Measurements from ENCODE around the gene ARSI. TPM values are rescaled to one million over a fixed set of nuclear protein-coding genes. Genes with fewer than 3 reads are reported as not detected.
A peak's percentile ranks its signal among the peaks of the same experiment; 100 is the strongest.

Gene ARSI
- total and polyA plus RNA-seq, 5 donors from 2014 or later: not detected

- Mint-ChIP-seq H3K4me1 (no peaks in the 10 kb centered on the region), H3K4me3 (no peak overlapping the region), H3K27me3 (peaks cover 10% of the 10 kb centered on the region), H3K9me3 (peaks cover 0 to 2% (median 0%) of the 10 kb centered on the region in 7 donors), H3K27ac (no peak overlapping the region), H3K36me3 (no peaks in the 10 kb centered on the region)
- Histone ChIP-seq H3K9me3 (ENCODE audit: control insufficient read depth in 2 of 2, low read length in 2 of 2) (no peaks in the 10 kb centered on the region), H3K4me1 (ENCODE audit: control insufficient read depth, insufficient read depth, low read length, poor library complexity, severe bottlenecking) (no peaks in the 10 kb centered on the region), H3K27ac (ENCODE audit: insufficient read depth, low read length, poor library complexity, severe bottlenecking) (no peak overlapping the region), H3K36me3 (ENCODE audit: control insufficient read depth, insufficient read depth, low read length) (no peaks in the 10 kb centered on the region), H3K4me3 (ENCODE audit: low read depth, low read length) (no peak overlapping the region), H3K27me3 (ENCODE audit: control insufficient read depth, insufficient read depth, low read length) (no peaks in the 10 kb centered on the region)
- ATAC-seq (ENCODE audit: low read depth in 2 of 2): no peak
- DNase-seq: no peak
Measured at GRCh38 chr5:150263801-150264621, 38.7 kb downstream of the ARSI start.

- no peaks in the 10 kb centered on the region for H3K36me3 Mint-ChIP-seq
- H3K27me3 Mint-ChIP-seq: peaks cover 7% of the 10 kb centered on the region
- Histone ChIP-seq H3K36me3 (ENCODE audit: control insufficient read depth, insufficient read depth, low read length) (no peaks in the 10 kb centered on the region), H3K4me1 (ENCODE audit: control insufficient read depth, insufficient read depth, low read length, poor library complexity, severe bottlenecking) (no peaks in the 10 kb centered on the region), H3K9me3 (ENCODE audit: control insufficient read depth in 2 of 2, low read length in 2 of 2) (no peaks in the 10 kb centered on the region), H3K27me3 (ENCODE audit: control insufficient read depth, insufficient read depth, low read length) (no peaks in the 10 kb centered on the region), H3K27ac (ENCODE audit: insufficient read depth, low read length, poor library complexity, severe bottlenecking) (no peak overlapping the region), H3K4me3 (ENCODE audit: low read depth, low read length) (no peak overlapping the region)
- peaks cover 0 to 2% (median 0%) of the 10 kb centered on the region in 7 donors for H3K9me3 Mint-ChIP-seq
- no peaks in the 10 kb centered on the region for H3K4me1 Mint-ChIP-seq
- H3K27ac Mint-ChIP-seq: no peak overlapping the region
- no peak for DNase-seq
- ATAC-seq (ENCODE audit: low read depth in 2 of 2): no peak
- no peak overlapping the region for H3K4me3 Mint-ChIP-seq
Measured at GRCh38 chr5:150263375-150263775, 39.3 kb downstream of the ARSI start.

GRCh38 chr5:150262502-150262901 is 40.2 kb downstream of the ARSI start:
- H3K27ac Mint-ChIP-seq: no peak overlapping the region
- no peaks in the 10 kb centered on the region for H3K9me3 ChIP-seq (ENCODE audit: control insufficient read depth in 2 of 2, low read length in 2 of 2)
- H3K27ac ChIP-seq (ENCODE audit: insufficient read depth, low read length, poor library complexity, severe bottlenecking): no peak overlapping the region
- H3K27me3 Mint-ChIP-seq: peaks cover 4% of the 10 kb centered on the region
- H3K4me1 ChIP-seq (ENCODE audit: control insufficient read depth, insufficient read depth, low read length, poor library complexity, severe bottlenecking): no peaks in the 10 kb centered on the region
- ATAC-seq (ENCODE audit: low read depth in 2 of 2) (no peak), DNase-seq (no peak)
- no peaks in the 10 kb centered on the region for H3K27me3 ChIP-seq (ENCODE audit: control insufficient read depth, insufficient read depth, low read length)
- no peaks in the 10 kb centered on the region for H3K4me1 Mint-ChIP-seq
- no peaks in the 10 kb centered on the region for H3K36me3 Mint-ChIP-seq
- H3K4me3 Mint-ChIP-seq: no peak overlapping the region
- peaks cover 0 to 2% (median 0%) of the 10 kb centered on the region in 7 donors for H3K9me3 Mint-ChIP-seq
- no peaks in the 10 kb centered on the region for H3K36me3 ChIP-seq (ENCODE audit: control insufficient read depth, insufficient read depth, low read length)
- H3K4me3 ChIP-seq (ENCODE audit: low read depth, low read length): no peak overlapping the region

- no peaks in the 10 kb centered on the region for H3K27me3 ChIP-seq (ENCODE audit: control insufficient read depth, insufficient read depth, low read length)
- H3K36me3 ChIP-seq (ENCODE audit: control insufficient read depth, insufficient read depth, low read length): no peaks in the 10 kb centered on the region
- H3K4me3 ChIP-seq (ENCODE audit: low read depth, low read length): no peak overlapping the region
- no peaks in the 10 kb centered on the region for H3K9me3 ChIP-seq (ENCODE audit: control insufficient read depth in 2 of 2, low read length in 2 of 2)
- no peak overlapping the region for H3K4me3 Mint-ChIP-seq
- DNase-seq (no peak), ATAC-seq (ENCODE audit: low read depth in 2 of 2) (no peak)
- H3K27ac Mint-ChIP-seq: no peak overlapping the region
- H3K4me1 Mint-ChIP-seq: no peaks in the 10 kb centered on the region
- H3K9me3 Mint-ChIP-seq: peaks cover 0 to 2% (median 0%) of the 10 kb centered on the region in 7 donors
- no peaks in the 10 kb centered on the region for H3K36me3 Mint-ChIP-seq
- peaks cover 4% of the 10 kb centered on the region for H3K27me3 Mint-ChIP-seq
- no peaks in the 10 kb centered on the region for H3K4me1 ChIP-seq (ENCODE audit: control insufficient read depth, insufficient read depth, low read length, poor library complexity, severe bottlenecking)
- H3K27ac ChIP-seq (ENCODE audit: insufficient read depth, low read length, poor library complexity, severe bottlenecking): no peak overlapping the region
Measured at GRCh38 chr5:150261231-150261630, 41.5 kb downstream of the ARSI start.

- no peak overlapping the region for H3K27ac Mint-ChIP-seq
- peaks cover 4% of the 10 kb centered on the region for H3K27me3 Mint-ChIP-seq
Measured at GRCh38 chr5:150258130-150258529, 44.6 kb downstream of the ARSI start.

GRCh38 chr5:150257424-150257823 is 45.3 kb downstream of the ARSI start:
- no peak overlapping the region for H3K4me3 Mint-ChIP-seq
- no peaks in the 10 kb centered on the region for H3K27me3 ChIP-seq (ENCODE audit: control insufficient read depth, insufficient read depth, low read length)
- H3K4me3 ChIP-seq (ENCODE audit: low read depth, low read length): no peak overlapping the region
- DNase-seq: no peak
- H3K36me3 ChIP-seq (ENCODE audit: control insufficient read depth, insufficient read depth, low read length): no peaks in the 10 kb centered on the region
- no peaks in the 10 kb centered on the region for H3K4me1 ChIP-seq (ENCODE audit: control insufficient read depth, insufficient read depth, low read length, poor library complexity, severe bottlenecking)
- no peaks in the 10 kb centered on the region for H3K36me3 Mint-ChIP-seq
- peaks cover 4% of the 10 kb centered on the region for H3K27me3 Mint-ChIP-seq
- H3K27ac Mint-ChIP-seq: no peak overlapping the region
- H3K9me3 Mint-ChIP-seq: peaks cover 0 to 2% (median 0%) of the 10 kb centered on the region in 7 donors
- H3K4me1 Mint-ChIP-seq: no peaks in the 10 kb centered on the region
- ATAC-seq (ENCODE audit: low read depth in 2 of 2): no peak
- H3K9me3 ChIP-seq (ENCODE audit: control insufficient read depth in 2 of 2, low read length in 2 of 2): no peaks in the 10 kb centered on the region
- no peak overlapping the region for H3K27ac ChIP-seq (ENCODE audit: insufficient read depth, low read length, poor library complexity, severe bottlenecking)

More at GRCh38 chr5:150258130-150258529, 44.6 kb downstream of the ARSI start:
- Histone ChIP-seq H3K9me3 (ENCODE audit: control insufficient read depth in 2 of 2, low read length in 2 of 2) (no peaks in the 10 kb centered on the region), H3K27me3 (ENCODE audit: control insufficient read depth, insufficient read depth, low read length) (no peaks in the 10 kb centered on the region), H3K4me1 (ENCODE audit: control insufficient read depth, insufficient read depth, low read length, poor library complexity, severe bottlenecking) (no peaks in the 10 kb centered on the region), H3K27ac (ENCODE audit: insufficient read depth, low read length, poor library complexity, severe bottlenecking) (no peak overlapping the region), H3K4me3 (ENCODE audit: low read depth, low read length) (no peak overlapping the region), H3K36me3 (ENCODE audit: control insufficient read depth, insufficient read depth, low read length) (no peaks in the 10 kb centered on the region)
- Mint-ChIP-seq H3K4me3 (no peak overlapping the region), H3K9me3 (peaks cover 0 to 2% (median 0%) of the 10 kb centered on the region in 7 donors), H3K4me1 (no peaks in the 10 kb centered on the region), H3K36me3 (no peaks in the 10 kb centered on the region)
- DNase-seq (peak in 1 of 3 donors; percentile 3), ATAC-seq (ENCODE audit: low read depth in 2 of 2) (no peak)

GRCh38 chr5:150256410-150257064 is 46.2 kb downstream of the ARSI start:
- Histone ChIP-seq H3K4me3 (ENCODE audit: low read depth, low read length) (no peak overlapping the region), H3K36me3 (ENCODE audit: control insufficient read depth, insufficient read depth, low read length) (no peaks in the 10 kb centered on the region), H3K27ac (ENCODE audit: insufficient read depth, low read length, poor library complexity, severe bottlenecking) (no peak overlapping the region), H3K9me3 (ENCODE audit: control insufficient read depth in 2 of 2, low read length in 2 of 2) (no peaks in the 10 kb centered on the region), H3K27me3 (ENCODE audit: control insufficient read depth, insufficient read depth, low read length) (no peaks in the 10 kb centered on the region), H3K4me1 (ENCODE audit: control insufficient read depth, insufficient read depth, low read length, poor library complexity, severe bottlenecking) (no peaks in the 10 kb centered on the region)
- ATAC-seq (ENCODE audit: low read depth in 2 of 2) (no peak), DNase-seq (no peak)
- Mint-ChIP-seq H3K9me3 (peaks cover 0 to 2% (median 0%) of the 10 kb centered on the region in 7 donors), H3K36me3 (no peaks in the 10 kb centered on the region), H3K4me3 (no peak overlapping the region), H3K27me3 (peaks cover 4% of the 10 kb centered on the region), H3K27ac (no peak overlapping the region), H3K4me1 (no peaks in the 10 kb centered on the region)
